NB4 (cell line): ENCODE data around the gene LRBA.

Experiments
- CTCF ChIP-seq: IDR thresholded peaks from one replicate; pipeline ENCODE4 v1.5.1; 2012; ENCODE audit warnings: low read depth, low read length
- POLR2A ChIP-seq: IDR thresholded peaks from 2 replicates; pipeline ENCODE4 v1.6.1; 2011; ENCODE audit warnings: mild to moderate bottlenecking; ENCODE audit not compliant: insufficient read length; ENCODE audit errors: extremely low read depth

- no peak for TF ChIP-seq CTCF
- TF ChIP-seq POLR2A: no peak
These were observed 708.4 kb downstream of the LRBA start for GRCh38 chr4:150306719-150307118.
